Lower leg skin (tissue), 3 donors: ENCODE results near the gene ITLN2.

Experiments used
- CTCF ChIP-seq, 3 donors: fragments of 450-650 bp; IDR thresholded peaks; one replicate each; pipeline ENCODE4 v1.5.1; 2016; ENCODE audit warnings: antibody characterized with exemption in 3 of 3, mild to moderate bottlenecking in 3 of 3, moderate library complexity in 2 of 3
- POLR2A ChIP-seq, 2 donors: fragments of 450-650 bp; IDR thresholded peaks; one replicate each; pipeline ENCODE4 v1.6.1; 2016 to 2017; ENCODE audit warnings: antibody characterized with exemption in 2 of 2, mild to moderate bottlenecking in 1 of 2, moderate library complexity in 1 of 2

GRCh38 chr1:160996178-160996577 lies 41.6 kb upstream of the ITLN2 start:
- no peak for TF ChIP-seq CTCF (IDR thresholded peaks at IDR 0.05)
- no peak for TF ChIP-seq POLR2A (IDR thresholded peaks at IDR 0.05)
